SK-N-SH (cell line): ENCODE data around the gene DOHH.

Source experiments
- CTCF ChIP-seq: fragments of 200-600 bp; sonication (generic); IDR thresholded peaks from 2 replicates; pipeline ENCODE4 v1.6.1; 2017; ENCODE audit warnings: antibody characterized with exemption, mild to moderate bottlenecking, moderate library complexity
- POLR2AphosphoS5 ChIP-seq: IDR thresholded peaks from 2 replicates; pipeline ENCODE4 v1.6.1; 2012; ENCODE audit warnings: low read depth, low read length
- RAD21 ChIP-seq: IDR thresholded peaks from 2 replicates; pipeline ENCODE4 v1.6.1; 2012; ENCODE audit warnings: mild to moderate bottlenecking, low read length
- RCOR1 ChIP-seq: fragments of 150-350 bp; IDR thresholded peaks from 2 replicates; pipeline ENCODE4 v1.6.1; 2017; ENCODE audit warnings: antibody characterized with exemption, low read length
- REST ChIP-seq: IDR thresholded peaks from 2 replicates; pipeline ENCODE4 v1.6.1; 2012; ENCODE audit warnings: mild to moderate bottlenecking, low read depth, low read length, moderate library complexity
- RFX5 ChIP-seq: IDR thresholded peaks from 2 replicates; pipeline ENCODE4 v1.6.1; 2012; ENCODE audit warnings: mild to moderate bottlenecking, improper control_type of control experiment, low read length
- SMC3 ChIP-seq: IDR thresholded peaks from 2 replicates; pipeline ENCODE4 v1.6.1; 2012; ENCODE audit warnings: low read depth, low read length, improper control_type of control experiment
- USF1 ChIP-seq: IDR thresholded peaks from 2 replicates; pipeline ENCODE4 v1.4.0; 2012; ENCODE audit warnings: low read depth, borderline replicate concordance

- TF ChIP-seq CTCF (no peak), RCOR1 (no peak), RAD21 (no peak), REST (no peak), USF1 (no peak), POLR2AphosphoS5 (no peak), SMC3 (no peak), RFX5 (no peak)
Observed at GRCh38 chr19:3519126-3519525, 18.7 kb upstream of the DOHH start.
